Ovary (tissue), 9 donors: ENCODE data around the gene C4BPA. TPM values are rescaled to one million over a fixed set of nuclear protein-coding genes. Genes with fewer than 3 reads are reported as not detected.

Experiments
- DNase-seq, 5 donors: peaks; one replicate each; pipeline ENCODE4 v3.0.0-alpha.2; 2019 to 2020
- H3K27ac ChIP-seq, 2 donors: fragments of 200-600 bp; one replicate each; pipeline versions ENCODE4 v1.5.1 to v1.8.0; 2019 to 2022
- H3K27me3 ChIP-seq: fragments of 200-600 bp; one replicate; pipeline ENCODE4 v1.8.0; 2022
- H3K36me3 ChIP-seq: fragments of 200-600 bp; sonication (generic); one replicate; pipeline ENCODE4 v1.5.1; 2019
- H3K4me1 ChIP-seq: one replicate; pipeline ENCODE4 v1.8.1; 2013; ENCODE audit warnings: mild to moderate bottlenecking, moderate library complexity; ENCODE audit not compliant: insufficient read depth
- H3K4me3 ChIP-seq: fragments of 200-600 bp; sonication (generic); one replicate; pipeline ENCODE4 v1.5.1; 2017
- H3K9me3 ChIP-seq, 2 donors: fragments of 200-600 bp in 1 of 2; sonication (generic) in 1 of 2; one replicate each; pipeline versions ENCODE4 v1.5.1 to v1.8.1; 2013 to 2019; ENCODE audit warnings: mild to moderate bottlenecking in 1 of 2, moderate library complexity in 1 of 2
- EP300 ChIP-seq: sonication (generic); formaldehyde crosslinking; IDR thresholded peaks from one replicate; pipeline ENCODE4 v1.6.1; 2017; ENCODE audit warnings: antibody characterized with exemption
- POLR2A ChIP-seq: fragments of 450-650 bp; IDR thresholded peaks from one replicate; pipeline ENCODE4 v1.6.1; 2017; ENCODE audit warnings: antibody characterized with exemption, mild to moderate bottlenecking, moderate library complexity
- WGBS, 3 donors: extraction: QIAGEN DNeasy Blood & Tissue Kit in 1 of 3; methylation state at CpG; one replicate each; pipeline versions ENCODE4 v1.1.5 to v1.1.7; 2013 to 2017; 5-methylcytosine and 5-hydroxymethylcytosine counted together
- intact Hi-C, 4 donors: fragments of 100-400 bp; cut with DNase I; formaldehyde crosslinking; loops; one replicate each; pipeline versions ENCODE4 v1.11.0 to v1.15.1; 2022 to 2023
- polyA plus RNA-seq, 2 donors: library from polyadenylated mRNA; stranded (reverse); fragments of 200-250 nt in 1 of 2; fragments of 350-450 nt in 1 of 2; fragmentation: Illumina TruSeq in 1 of 2; extraction: RNeasy Lipid Tissue Mini Kit (QIAGEN cat#74804) in 1 of 2; gene quantifications; one replicate each; pipeline ENCODE4 v1.2.3, GENCODE V29; 2013 to 2014
- total RNA-seq, 7 donors: library from RNA; depleted of rRNA in 2 of 7; stranded (reverse); fragments of >200 nt in 2 of 7; fragmentation: NEBNext Ultra II Directional in 3 of 7; extraction: Animal tissue kit (Norgen Biotek cat#: 25700) in 3 of 7; gene quantifications; one replicate each; pipeline versions ENCODE4 v1.1.0 to v1.2.4, GENCODE V29; 2016 to 2023
- TF ChIP-seq, protein P1 (sequence below), 3 donors: fragments of 450-650 bp in 2 of 3; fragments of 200-600 bp in 1 of 3; IDR thresholded peaks; one replicate each; pipeline versions ENCODE4 v1.5.1 to v1.8.0; 2016 to 2022; ENCODE audit warnings: antibody characterized with exemption in 3 of 3, mild to moderate bottlenecking in 1 of 3
- donor health status: DM: no; HTN: no; CAD: no; lungs with moderate emphysema.
- donor health status: DM: no; HTN: no; CAD: no.
- donor health status: Bipolar disorder and iron deficiency.
- donor health status: DM: yes; HTN: yes; CAD: no.
- donor health status: DM: no; HTN: no; CAD: no.
- donor health status: DM: yes; HTN: yes; CAD: no.

Gene C4BPA
- total and polyA plus RNA-seq, 9 donors, result 0.23 to 3.5 (median 1.1) TPM

DNA sequence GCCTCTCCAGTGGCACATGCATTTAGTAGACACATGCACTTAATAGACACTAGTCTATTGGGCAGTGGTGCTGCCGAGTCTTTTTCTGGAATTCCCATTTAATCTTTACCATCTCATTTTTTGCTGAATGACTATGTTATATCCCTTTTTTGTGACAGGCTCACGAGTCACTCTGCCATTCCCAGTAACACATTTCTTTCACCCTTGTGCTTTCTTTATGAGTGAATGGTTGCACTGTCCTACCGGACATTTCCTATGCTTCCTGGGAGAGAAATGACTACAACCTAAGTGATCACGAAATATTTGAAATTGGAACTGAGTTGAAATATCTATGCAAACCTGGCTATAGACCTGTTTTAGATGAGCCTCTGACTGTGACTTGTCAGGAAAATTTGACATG, 70.9 kb downstream of the C4BPA start:
- no peak for DNase-seq
- Histone ChIP-seq H3K27ac (no peak overlapping the region), H3K4me1 (no peaks in the 10 kb centered on the region), H3K4me3 (no peak overlapping the region), H3K36me3 (no peaks in the 10 kb centered on the region), H3K9me3 (no peaks in the 10 kb centered on the region), H3K27me3 (no peaks in the 10 kb centered on the region)
- intact Hi-C loops, result no loop called here
- TF ChIP-seq, protein P1, sequence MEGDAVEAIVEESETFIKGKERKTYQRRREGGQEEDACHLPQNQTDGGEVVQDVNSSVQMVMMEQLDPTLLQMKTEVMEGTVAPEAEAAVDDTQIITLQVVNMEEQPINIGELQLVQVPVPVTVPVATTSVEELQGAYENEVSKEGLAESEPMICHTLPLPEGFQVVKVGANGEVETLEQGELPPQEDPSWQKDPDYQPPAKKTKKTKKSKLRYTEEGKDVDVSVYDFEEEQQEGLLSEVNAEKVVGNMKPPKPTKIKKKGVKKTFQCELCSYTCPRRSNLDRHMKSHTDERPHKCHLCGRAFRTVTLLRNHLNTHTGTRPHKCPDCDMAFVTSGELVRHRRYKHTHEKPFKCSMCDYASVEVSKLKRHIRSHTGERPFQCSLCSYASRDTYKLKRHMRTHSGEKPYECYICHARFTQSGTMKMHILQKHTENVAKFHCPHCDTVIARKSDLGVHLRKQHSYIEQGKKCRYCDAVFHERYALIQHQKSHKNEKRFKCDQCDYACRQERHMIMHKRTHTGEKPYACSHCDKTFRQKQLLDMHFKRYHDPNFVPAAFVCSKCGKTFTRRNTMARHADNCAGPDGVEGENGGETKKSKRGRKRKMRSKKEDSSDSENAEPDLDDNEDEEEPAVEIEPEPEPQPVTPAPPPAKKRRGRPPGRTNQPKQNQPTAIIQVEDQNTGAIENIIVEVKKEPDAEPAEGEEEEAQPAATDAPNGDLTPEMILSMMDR (IDR thresholded peaks at IDR 0.05), result no peak
- no peak for TF ChIP-seq POLR2A
- TF ChIP-seq EP300, result no peak
- WGBS, 3 donors, result 91 to 95% (median 95%) methylated on average over 4 of the region's 4 CpGs

DNA sequence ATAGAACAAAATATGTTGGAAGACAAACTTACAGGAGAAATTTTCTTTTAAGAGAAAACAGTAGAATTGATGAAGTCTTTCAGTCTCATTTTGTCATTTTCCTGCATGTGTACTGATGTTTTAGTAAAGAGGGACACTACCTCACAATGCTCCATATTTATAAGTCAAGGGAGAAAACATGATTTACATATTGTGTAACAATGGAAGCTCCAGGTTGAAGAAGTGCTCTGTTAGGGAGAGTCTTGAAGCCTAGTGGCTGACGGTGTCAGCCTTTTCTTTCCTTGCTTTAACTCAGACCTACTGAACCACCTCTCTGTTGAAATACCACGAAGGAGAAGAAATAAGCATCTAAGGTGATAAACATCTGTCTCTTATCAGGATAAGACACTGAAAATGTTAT, 75.0 kb downstream of the C4BPA start:
- Histone ChIP-seq H3K27me3 (no peaks in the 10 kb centered on the region), H3K36me3 (no peaks in the 10 kb centered on the region), H3K4me3 (no peak overlapping the region), H3K4me1 (no peaks in the 10 kb centered on the region), H3K9me3 (no peaks in the 10 kb centered on the region), H3K27ac (no peak overlapping the region)
- no peak for DNase-seq
- whole genome bisulfite sequencing, 3 donors, result 82 to 87% (median 84%) methylated on average over 2 of the region's 2 CpGs
- intact Hi-C loops, result no loop called here
- TF ChIP-seq POLR2A (no peak), EP300 (no peak)
- TF ChIP-seq, protein P1 (IDR thresholded peaks at IDR 0.05), result no peak

DNA sequence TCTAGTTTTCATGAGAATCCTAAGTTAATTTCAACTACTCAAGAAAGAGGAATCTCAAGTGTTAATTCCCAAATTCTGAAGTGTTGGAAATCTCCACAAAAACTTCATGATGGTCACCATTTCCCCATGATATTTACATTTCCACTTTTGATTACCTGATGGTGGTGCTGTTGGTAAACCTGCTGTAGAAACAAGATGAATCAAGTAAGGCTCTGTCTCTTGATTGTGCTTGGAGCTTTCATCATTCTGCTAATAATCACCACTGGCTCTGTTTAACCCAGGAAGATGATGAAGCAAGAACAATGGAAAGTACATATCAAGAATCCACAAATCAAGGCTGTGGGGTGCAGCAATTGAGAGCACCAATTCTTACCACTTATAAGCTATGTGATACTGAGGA, 77.8 kb downstream of the C4BPA start:
- Histone ChIP-seq H3K27me3 (no peaks in the 10 kb centered on the region), H3K27ac (no peak overlapping the region), H3K36me3 (no peaks in the 10 kb centered on the region), H3K4me1 (no peaks in the 10 kb centered on the region), H3K4me3 (no peak overlapping the region), H3K9me3 (no peaks in the 10 kb centered on the region)
- no peak for DNase-seq
- TF ChIP-seq, protein P1 (IDR thresholded peaks at IDR 0.05), result no peak
- TF ChIP-seq POLR2A (no peak), EP300 (no peak)
- intact Hi-C loops, result no loop called here

DNA sequence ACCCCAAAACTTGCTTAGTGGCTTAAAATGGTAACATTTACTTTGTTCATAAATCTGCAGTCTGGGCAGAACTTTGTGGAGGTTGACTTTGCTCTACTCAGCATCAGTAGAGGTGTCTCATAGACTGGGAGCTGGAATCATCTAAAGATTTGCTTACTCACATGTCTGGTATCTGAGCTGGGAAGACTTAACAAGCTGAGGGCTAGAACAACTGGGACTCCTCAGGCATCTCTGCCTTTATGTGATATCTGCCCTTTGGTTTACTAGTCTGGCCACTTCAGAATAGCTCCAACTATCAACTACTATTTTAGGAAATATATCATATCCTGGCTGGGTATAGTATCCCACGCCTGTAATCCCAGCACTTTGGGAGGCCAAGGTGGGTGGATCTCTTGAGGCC, 82.5 kb downstream of the C4BPA start:
- Histone ChIP-seq H3K27me3 (no peaks in the 10 kb centered on the region), H3K36me3 (no peaks in the 10 kb centered on the region), H3K9me3 (no peaks in the 10 kb centered on the region), H3K4me3 (no peak overlapping the region), H3K4me1 (no peaks in the 10 kb centered on the region), H3K27ac (no peak overlapping the region)
- no peak for DNase-seq
- WGBS, 3 donors, result 62 to 83% (median 78%) methylated on average over 1 of the region's 1 CpG
- TF ChIP-seq POLR2A (no peak), EP300 (no peak)
- TF ChIP-seq, protein P1 (IDR thresholded peaks at IDR 0.05), result no peak
- intact Hi-C loops, result no loop called here

DNA sequence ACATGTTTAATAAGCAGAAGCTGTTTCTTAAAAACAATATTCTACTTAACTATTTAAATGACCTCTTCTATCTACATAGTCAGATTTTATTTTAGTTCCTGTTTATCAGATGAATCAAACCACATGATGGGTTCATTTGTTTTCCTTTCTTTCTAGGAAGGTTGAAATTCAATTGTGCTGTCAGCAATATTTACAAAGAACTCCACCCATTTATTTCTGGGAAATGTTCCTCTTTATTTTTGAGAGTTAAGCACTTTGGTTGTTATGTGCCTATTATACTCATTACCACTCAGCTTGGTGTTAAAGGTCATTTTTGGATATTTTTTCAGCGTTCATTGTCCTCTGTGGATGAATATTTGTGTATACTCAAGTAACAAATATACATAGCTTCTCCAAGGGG, 84.9 kb downstream of the C4BPA start:
- Histone ChIP-seq H3K27me3 (no peaks in the 10 kb centered on the region), H3K36me3 (no peaks in the 10 kb centered on the region), H3K9me3 (no peaks in the 10 kb centered on the region), H3K4me1 (no peaks in the 10 kb centered on the region), H3K4me3 (no peak overlapping the region), H3K27ac (no peak overlapping the region)
- intact Hi-C loops, result no loop called here
- DNase-seq, result no peak
- 19 to 29% (median 24%) methylated on average over 1 of the region's 1 CpG for WGBS, 3 donors
- no peak for TF ChIP-seq EP300
- TF ChIP-seq, protein P1 (IDR thresholded peaks at IDR 0.05), result no peak
- TF ChIP-seq POLR2A, result no peak
